ENCODE results near the gene MCU.

- TF ChIP-seq POLR2AphosphoS5 (IDR thresholded peaks at IDR 0.05) (no peak), CTCF (IDR thresholded peaks at IDR 0.05) (no peak), EP300 (IDR thresholded peaks at IDR 0.05) (no peak)
Measured at GRCh38 chr10:72831696-72832409, 139.9 kb downstream of the MCU start.
